HepG2 (cell line): ENCODE measurements around the gene LASP1. TPM values are rescaled to one million over a fixed set of nuclear protein-coding genes. Genes with fewer than 3 reads are reported as not detected.

ENCODE experiments used
- AHR ChIP-seq: IDR thresholded peaks from 2 replicates; pipeline ENCODE4 v1.6.1; 2018; ENCODE audit warnings: missing genetic modification reagents, missing compliant biosample characterization
- ATF7 ChIP-seq, 2 experiments: fragments of 450-650 bp in 1 of 2; sonication (generic) in 1 of 2; formaldehyde crosslinking in 1 of 2; IDR thresholded peaks; 2 replicates each; pipeline versions ENCODE4 v1.4.0 to v1.6.1; 2016 to 2020; ENCODE audit warnings: antibody characterized with exemption in 1 of 2, mild to moderate bottlenecking in 1 of 2, missing genetic modification reagents in 1 of 2
- CBFB ChIP-seq: sonication (generic); formaldehyde crosslinking; IDR thresholded peaks from 2 replicates; pipeline ENCODE4 v1.4.0; 2020; ENCODE audit warnings: missing genetic modification reagents
- CREM ChIP-seq, 2 experiments: sonication (generic) in 1 of 2; formaldehyde crosslinking in 1 of 2; IDR thresholded peaks; 2 replicates each; pipeline versions ENCODE4 v1.4.0 to v1.6.1; 2016 to 2020; ENCODE audit warnings: antibody characterized with exemption in 1 of 2, mild to moderate bottlenecking in 1 of 2, missing genetic modification reagents in 1 of 2
- GABPA ChIP-seq, 2 experiments: IDR thresholded peaks; 2 replicates each; pipeline ENCODE4 v1.6.1; 2011 to 2016; ENCODE audit warnings: low read depth in 2 of 2, low read length in 1 of 2, missing biosample characterization in 1 of 2, missing genetic modification characterization in 1 of 2
- HDAC2 ChIP-seq: sonication (generic); formaldehyde crosslinking; IDR thresholded peaks from 2 replicates; pipeline ENCODE4 v1.4.0; 2020; ENCODE audit warnings: missing genetic modification reagents
- HNRNPUL1 ChIP-seq: fragments of 200-400 bp; formaldehyde crosslinking; IDR thresholded peaks from 2 replicates; pipeline ENCODE4 v1.6.1; 2017; ENCODE audit warnings: low read depth, mild to moderate bottlenecking, low read length, moderate library complexity
- NR3C1 ChIP-seq: sonication (generic); formaldehyde crosslinking; IDR thresholded peaks from 2 replicates; pipeline ENCODE4 v1.4.0; 2020; ENCODE audit warnings: missing genetic modification reagents
- REXO4 ChIP-seq: sonication (generic); formaldehyde crosslinking; IDR thresholded peaks from 2 replicates; pipeline ENCODE4 v1.8.0; 2022; ENCODE audit warnings: missing genetic modification reagents, mild to moderate bottlenecking, borderline replicate concordance
- SAP130 ChIP-seq: IDR thresholded peaks from 2 replicates; pipeline ENCODE4 v1.6.1; 2016; ENCODE audit warnings: low read depth
- SSRP1 ChIP-seq: IDR thresholded peaks from 2 replicates; pipeline ENCODE4 v1.6.1; 2016; ENCODE audit warnings: control low read depth
- TCF7L2 ChIP-seq: IDR thresholded peaks from 2 replicates; pipeline ENCODE4 v1.6.1; 2011; ENCODE audit warnings: mild to moderate bottlenecking, low read depth, low read length, moderate library complexity
- TEAD2 ChIP-seq: sonication (generic); formaldehyde crosslinking; IDR thresholded peaks from 2 replicates; pipeline ENCODE4 v1.9.0; 2021; ENCODE audit warnings: missing genetic modification reagents
- THYN1 ChIP-seq: sonication (generic); formaldehyde crosslinking; IDR thresholded peaks from 2 replicates; pipeline ENCODE4 v1.8.1; 2023; ENCODE audit warnings: low read depth, mild to moderate bottlenecking, moderate library complexity, missing genetic modification reagents, borderline replicate concordance
- TOPORS ChIP-seq: sonication (generic); formaldehyde crosslinking; IDR thresholded peaks from 2 replicates; pipeline ENCODE4 v1.8.0; 2023; ENCODE audit warnings: mild to moderate bottlenecking, missing genetic modification reagents
- ZKSCAN8 ChIP-seq: IDR thresholded peaks from 2 replicates; pipeline ENCODE4 v1.6.1; 2016; ENCODE audit warnings: borderline replicate concordance, missing genetic modification reagents, missing compliant biosample characterization
- ZNF234 ChIP-seq: sonication (generic); formaldehyde crosslinking; conservative IDR thresholded peaks from 2 replicates; pipeline ENCODE4 v1.5.1; 2020; ENCODE audit warnings: mild to moderate bottlenecking, missing genetic modification reagents
- ZNF367 ChIP-seq: sonication (generic); formaldehyde crosslinking; IDR thresholded peaks from 2 replicates; pipeline ENCODE4 v1.4.0; 2020; ENCODE audit warnings: missing genetic modification reagents, borderline replicate concordance
- ZNF510 ChIP-seq: sonication (generic); formaldehyde crosslinking; IDR thresholded peaks from 2 replicates; pipeline ENCODE4 v1.4.0; 2020; ENCODE audit warnings: low read depth, mild to moderate bottlenecking, missing genetic modification reagents
- ZNF556 ChIP-seq: sonication (generic); formaldehyde crosslinking; IDR thresholded peaks from 2 replicates; pipeline ENCODE4 v1.4.0; 2020; ENCODE audit warnings: mild to moderate bottlenecking, missing genetic modification reagents, borderline replicate concordance
- ZNF580 ChIP-seq: IDR thresholded peaks from 2 replicates; pipeline ENCODE4 v1.6.1; 2016; ENCODE audit warnings: low read depth, borderline replicate concordance
- polyA plus RNA-seq, 8 experiments: library from polyadenylated mRNA; depleted of rRNA in 3 of 8; stranded (reverse) in 7 of 8; unstranded in 1 of 8; fragments of >200 nt; fragmentation: Illumina TruSeq in 4 of 8; extraction: Trizol in 4 of 8; gene quantifications; 2 replicates each; pipeline versions ENCODE4 v1.2.1 to v1.2.3, GENCODE V29; 2011 to 2016; ENCODE audit warnings: low read depth in 4 of 8, missing spikeins in 1 of 8, mixed read lengths in 1 of 8; ENCODE audit not compliant: insufficient read depth in 1 of 8
- total RNA-seq, 5 experiments: library from RNA; depleted of rRNA; stranded (reverse); fragments of >200 nt; fragmentation: Illumina TruSeq; extraction: Trizol; gene quantifications; 2 replicates each; pipeline ENCODE4 v1.2.3, GENCODE V29; 2016; ENCODE audit warnings: low read depth in 1 of 5
- TF ChIP-seq, protein P1 (sequence below): sonication (generic); formaldehyde crosslinking; IDR thresholded peaks from 2 replicates; pipeline ENCODE4 v1.8.1; 2023; ENCODE audit warnings: mild to moderate bottlenecking, missing genetic modification reagents
- TF ChIP-seq, protein P2 (sequence below): sonication (generic); formaldehyde crosslinking; IDR thresholded peaks from 2 replicates; pipeline ENCODE4; 2020; ENCODE audit warnings: missing genetic modification reagents, mild to moderate bottlenecking, borderline replicate concordance
- TF ChIP-seq, protein P3 (sequence below): sonication (generic); formaldehyde crosslinking; IDR thresholded peaks from 2 replicates; pipeline ENCODE4 v1.4.0; 2020; ENCODE audit warnings: mild to moderate bottlenecking, missing genetic modification reagents

LASP1 gene
- total and polyA plus RNA-seq, 2 of the 13 experiments (the other 11 are each of a cell fraction or from before 2014, with no cell fraction given): 70.1 to 97.0 TPM

- peak; percentile 61 for TF ChIP-seq GABPA (IDR thresholded peaks at IDR 0.05; ENCODE audit: low read depth, low read length)
- peak; percentile 96 for TF ChIP-seq GABPA (CRISPR knock-in tag; IDR thresholded peaks at IDR 0.05; ENCODE audit: low read depth)
- no peak; the same call in 1 of the 2 replicates for TF ChIP-seq ZNF234
- peak; percentile 94; the same call in 1 of the 2 replicates for TF ChIP-seq TOPORS
- peak; percentile 92; the same call in 1 of the 2 replicates for TF ChIP-seq CBFB (CRISPR knock-in tag)
- no peak for TF ChIP-seq NR3C1 (CRISPR knock-in tag)
- peak; percentile 95; the same call in 1 of the 2 replicates for TF ChIP-seq THYN1 (CRISPR knock-in tag)
- peak; percentile 83 for TF ChIP-seq ATF7 (IDR thresholded peaks at IDR 0.05)
- peak; percentile 91 for TF ChIP-seq ATF7 (CRISPR knock-in tag; IDR thresholded peaks at IDR 0.05)
- no peak for TF ChIP-seq REXO4 (CRISPR knock-in tag)
- TF ChIP-seq, protein P1, sequence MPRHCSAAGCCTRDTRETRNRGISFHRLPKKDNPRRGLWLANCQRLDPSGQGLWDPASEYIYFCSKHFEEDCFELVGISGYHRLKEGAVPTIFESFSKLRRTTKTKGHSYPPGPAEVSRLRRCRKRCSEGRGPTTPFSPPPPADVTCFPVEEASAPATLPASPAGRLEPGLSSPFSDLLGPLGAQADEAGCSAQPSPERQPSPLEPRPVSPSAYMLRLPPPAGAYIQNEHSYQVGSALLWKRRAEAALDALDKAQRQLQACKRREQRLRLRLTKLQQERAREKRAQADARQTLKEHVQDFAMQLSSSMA (CRISPR knock-in tag): no peak
- TF ChIP-seq AHR (CRISPR knock-in tag): peak; percentile 83
- peak; percentile 89 for TF ChIP-seq ZNF510 (CRISPR knock-in tag)
- TF ChIP-seq TEAD2 (CRISPR knock-in tag): no peak; the same call in 1 of the 2 replicates
- TF ChIP-seq ZNF556 (CRISPR knock-in tag): peak; percentile 98
- TF ChIP-seq, protein P2, sequence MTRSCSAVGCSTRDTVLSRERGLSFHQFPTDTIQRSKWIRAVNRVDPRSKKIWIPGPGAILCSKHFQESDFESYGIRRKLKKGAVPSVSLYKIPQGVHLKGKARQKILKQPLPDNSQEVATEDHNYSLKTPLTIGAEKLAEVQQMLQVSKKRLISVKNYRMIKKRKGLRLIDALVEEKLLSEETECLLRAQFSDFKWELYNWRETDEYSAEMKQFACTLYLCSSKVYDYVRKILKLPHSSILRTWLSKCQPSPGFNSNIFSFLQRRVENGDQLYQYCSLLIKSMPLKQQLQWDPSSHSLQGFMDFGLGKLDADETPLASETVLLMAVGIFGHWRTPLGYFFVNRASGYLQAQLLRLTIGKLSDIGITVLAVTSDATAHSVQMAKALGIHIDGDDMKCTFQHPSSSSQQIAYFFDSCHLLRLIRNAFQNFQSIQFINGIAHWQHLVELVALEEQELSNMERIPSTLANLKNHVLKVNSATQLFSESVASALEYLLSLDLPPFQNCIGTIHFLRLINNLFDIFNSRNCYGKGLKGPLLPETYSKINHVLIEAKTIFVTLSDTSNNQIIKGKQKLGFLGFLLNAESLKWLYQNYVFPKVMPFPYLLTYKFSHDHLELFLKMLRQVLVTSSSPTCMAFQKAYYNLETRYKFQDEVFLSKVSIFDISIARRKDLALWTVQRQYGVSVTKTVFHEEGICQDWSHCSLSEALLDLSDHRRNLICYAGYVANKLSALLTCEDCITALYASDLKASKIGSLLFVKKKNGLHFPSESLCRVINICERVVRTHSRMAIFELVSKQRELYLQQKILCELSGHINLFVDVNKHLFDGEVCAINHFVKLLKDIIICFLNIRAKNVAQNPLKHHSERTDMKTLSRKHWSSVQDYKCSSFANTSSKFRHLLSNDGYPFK (CRISPR knock-in tag): peak; percentile 97
- TF ChIP-seq ZNF580: peak; percentile 98
- no peak for TF ChIP-seq HNRNPUL1
- peak; percentile 99 for TF ChIP-seq SAP130 (CRISPR knock-in tag)
- TF ChIP-seq, protein P3, sequence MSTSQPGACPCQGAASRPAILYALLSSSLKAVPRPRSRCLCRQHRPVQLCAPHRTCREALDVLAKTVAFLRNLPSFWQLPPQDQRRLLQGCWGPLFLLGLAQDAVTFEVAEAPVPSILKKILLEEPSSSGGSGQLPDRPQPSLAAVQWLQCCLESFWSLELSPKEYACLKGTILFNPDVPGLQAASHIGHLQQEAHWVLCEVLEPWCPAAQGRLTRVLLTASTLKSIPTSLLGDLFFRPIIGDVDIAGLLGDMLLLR (CRISPR knock-in tag): peak; percentile 92
- no peak for TF ChIP-seq TCF7L2
- TF ChIP-seq ZNF367: peak; percentile 78; the same call in 1 of the 2 replicates
- no peak; the same call in 1 of the 2 replicates for TF ChIP-seq SSRP1 (CRISPR knock-in tag)
- TF ChIP-seq CREM (IDR thresholded peaks at IDR 0.05): peak; percentile 99
- peak; percentile 85 for TF ChIP-seq CREM (CRISPR knock-in tag; IDR thresholded peaks at IDR 0.05)
- TF ChIP-seq HDAC2 (CRISPR knock-in tag): peak; percentile 94
- TF ChIP-seq ZKSCAN8 (CRISPR knock-in tag): peak; percentile 96
Measured at GRCh38 chr17:38853292-38854219, 16.3 kb upstream of the LASP1 start, which contains the start of gene RPL23 (continued).
